Measurements from ENCODE around the gene PARD3.

The PARD3 gene

GRCh38 chr10:34503704-34504103 is 311.4 kb downstream of the PARD3 start:
- no peak for TF ChIP-seq CTCF (conservative IDR thresholded peaks at IDR 0.05)
- no peak overlapping the region for H3K27ac ChIP-seq

DNA sequence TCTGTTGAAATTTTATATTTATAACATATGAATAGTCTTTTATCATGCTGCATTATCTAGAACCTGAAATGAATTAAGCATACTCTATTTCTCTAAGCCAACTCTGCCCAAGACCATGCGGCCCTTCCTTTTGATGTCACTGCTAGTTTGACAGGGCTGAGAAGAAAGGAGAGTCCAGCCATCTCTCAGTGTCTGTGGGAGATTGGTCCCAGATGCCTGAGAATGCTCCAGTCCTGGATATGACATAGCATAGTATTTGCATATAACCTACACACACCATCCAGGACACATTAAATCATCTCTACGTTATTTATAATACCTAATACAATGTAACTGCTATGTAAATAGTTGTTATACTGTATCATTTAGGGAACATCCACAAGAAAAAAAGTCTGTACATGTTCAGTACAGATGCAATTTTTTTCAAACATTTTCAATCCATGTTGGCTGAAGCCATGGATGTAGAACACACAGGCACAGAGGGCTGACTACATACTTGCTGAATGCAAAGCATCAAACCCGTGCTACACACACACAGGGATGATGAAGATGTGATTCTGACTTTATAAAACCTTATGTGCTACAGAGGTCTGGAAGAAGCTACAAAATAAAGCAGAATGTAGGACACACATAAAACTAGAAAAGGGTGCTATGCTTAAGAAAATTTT is 315.4 kb downstream of the PARD3 start:
- no peak for TF ChIP-seq CTCF (conservative IDR thresholded peaks at IDR 0.05)

DNA sequence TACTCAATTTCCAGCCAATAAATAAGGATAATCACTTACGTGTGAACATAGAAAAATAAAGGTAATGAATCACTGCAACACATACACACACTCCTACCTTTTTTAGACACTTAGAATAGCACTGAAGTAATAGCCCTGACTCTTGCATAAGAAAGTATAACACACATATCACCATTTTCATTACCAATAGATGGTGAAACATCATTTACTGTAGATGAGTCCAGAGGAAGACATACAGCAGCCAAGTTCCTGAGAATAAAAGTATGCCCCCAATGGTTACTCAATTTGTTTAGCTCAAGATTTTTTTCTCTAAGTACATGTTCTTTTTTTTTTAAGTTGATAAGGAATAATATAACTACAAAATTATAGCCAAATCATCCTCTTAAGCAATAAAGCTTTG is 316.3 kb downstream of the PARD3 start:
- no peak overlapping the region for H3K27ac ChIP-seq
- TF ChIP-seq CTCF (conservative IDR thresholded peaks at IDR 0.05) = no peak

More for the DNA sequence above, 315.4 kb downstream of the PARD3 start:
- no peak overlapping the region for H3K27ac ChIP-seq

DNA sequence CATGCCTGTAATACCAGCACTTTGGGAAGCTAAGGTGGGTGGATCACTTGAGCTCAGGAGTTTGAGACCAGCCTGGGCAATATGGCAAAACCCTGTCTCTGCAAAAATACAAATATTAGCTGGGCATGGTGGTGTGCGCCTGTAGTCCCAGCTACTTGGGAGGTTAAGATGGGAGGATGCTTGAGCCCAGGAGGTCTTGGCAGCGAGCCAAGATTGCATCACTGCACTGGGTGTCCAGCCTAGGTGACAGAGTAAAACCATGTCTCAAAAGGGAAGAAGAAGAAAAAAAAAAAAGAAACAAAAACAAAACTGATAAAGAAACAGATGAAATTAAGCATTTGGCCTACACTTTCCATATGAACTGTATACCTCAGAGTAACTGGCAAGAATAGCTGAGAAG is 319.2 kb downstream of the PARD3 start:
- H3K27ac ChIP-seq = no peak overlapping the region
- TF ChIP-seq CTCF (conservative IDR thresholded peaks at IDR 0.05) = no peak

DNA sequence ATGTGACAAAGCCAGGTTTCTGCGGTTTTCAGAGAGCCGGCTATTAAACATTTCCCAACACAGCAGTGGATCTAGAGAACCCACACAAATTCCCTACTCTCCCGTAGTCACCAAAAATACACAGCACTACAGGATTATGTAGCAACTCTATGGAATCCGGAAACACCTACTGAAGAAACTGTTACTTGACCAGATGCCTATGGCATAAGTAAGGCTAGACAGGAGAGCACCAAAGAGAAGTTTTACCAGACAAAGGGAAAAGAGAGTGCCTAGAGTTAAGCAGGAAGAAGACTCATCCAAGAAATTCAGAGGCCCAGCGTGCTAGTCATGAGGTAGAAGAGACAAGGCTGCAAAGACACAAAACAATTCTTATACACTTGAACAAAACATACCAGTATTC is 321.1 kb downstream of the PARD3 start:
- no peak for TF ChIP-seq CTCF (conservative IDR thresholded peaks at IDR 0.05)

GRCh38 chr10:34492081-34492480 is 323.0 kb downstream of the PARD3 start:
- no peak overlapping the region for H3K27ac ChIP-seq
- no peak for TF ChIP-seq CTCF (conservative IDR thresholded peaks at IDR 0.05)

More for the DNA sequence above, 321.1 kb downstream of the PARD3 start:
- H3K27ac ChIP-seq = no peak overlapping the region

DNA sequence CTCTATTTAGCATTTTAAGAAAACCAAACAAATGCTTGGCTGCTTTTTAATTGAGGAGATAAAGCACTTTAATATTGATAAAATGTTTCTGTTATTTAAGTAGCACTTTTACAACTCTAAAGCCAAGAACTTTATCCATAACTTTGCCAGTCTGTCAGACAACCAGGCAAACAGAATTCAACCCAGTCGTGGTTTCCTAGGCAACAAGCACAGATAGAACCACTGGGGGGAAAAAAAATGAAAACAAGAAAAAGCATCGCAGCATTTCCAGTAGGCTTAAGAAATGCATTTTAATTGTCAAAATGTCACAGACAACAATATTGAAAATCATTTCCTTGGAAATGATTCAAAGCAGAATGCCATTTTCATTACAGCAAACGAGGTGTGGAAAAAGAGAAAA is 323.4 kb downstream of the PARD3 start:
- no peak for TF ChIP-seq CTCF (conservative IDR thresholded peaks at IDR 0.05)
- H3K27ac ChIP-seq = no peak overlapping the region
